Fibroblast of lung (primary cell): ENCODE results near the gene FUT8.

ENCODE experiments used
- EZH2 ChIP-seq: IDR thresholded peaks from 2 replicates; pipeline ENCODE4 v1.5.1; 2012; ENCODE audit warnings: low read length, control low read depth, mild to moderate bottlenecking; ENCODE audit errors: missing control alignments
- TF ChIP-seq, protein P1 (sequence below), 2 donors: IDR thresholded peaks in 1 of 2; conservative IDR thresholded peaks in 1 of 2; 1 replicate in 1 of 2; 2 replicates in 1 of 2; pipeline ENCODE4 v1.5.1; 2011 to 2012; ENCODE audit warnings: low read length in 2 of 2, control low read depth in 1 of 2, inconsistent platforms in 1 of 2, low read depth in 1 of 2, mild to moderate bottlenecking in 1 of 2

DNA sequence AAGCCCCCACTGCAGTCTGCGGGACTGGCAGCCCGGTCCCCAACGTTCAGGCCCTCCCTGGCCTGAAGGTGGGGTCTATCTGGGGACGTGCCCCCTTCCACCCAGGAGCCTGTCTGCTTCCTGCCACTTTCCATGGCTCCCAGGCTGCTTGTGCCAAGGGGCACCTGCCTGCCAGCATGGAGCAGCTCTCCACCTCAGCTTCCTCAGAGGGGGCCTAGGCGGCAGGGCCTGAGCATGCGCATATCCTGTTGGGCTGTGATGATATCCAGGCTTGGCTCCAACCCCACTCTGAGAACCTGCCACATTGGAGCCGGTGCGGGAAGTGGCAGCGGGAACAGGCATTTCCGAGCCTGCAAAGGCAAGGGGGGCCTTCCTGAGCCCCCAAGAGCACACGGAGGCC is 57.4 kb downstream of the FUT8 start:
- TF ChIP-seq, protein P1, sequence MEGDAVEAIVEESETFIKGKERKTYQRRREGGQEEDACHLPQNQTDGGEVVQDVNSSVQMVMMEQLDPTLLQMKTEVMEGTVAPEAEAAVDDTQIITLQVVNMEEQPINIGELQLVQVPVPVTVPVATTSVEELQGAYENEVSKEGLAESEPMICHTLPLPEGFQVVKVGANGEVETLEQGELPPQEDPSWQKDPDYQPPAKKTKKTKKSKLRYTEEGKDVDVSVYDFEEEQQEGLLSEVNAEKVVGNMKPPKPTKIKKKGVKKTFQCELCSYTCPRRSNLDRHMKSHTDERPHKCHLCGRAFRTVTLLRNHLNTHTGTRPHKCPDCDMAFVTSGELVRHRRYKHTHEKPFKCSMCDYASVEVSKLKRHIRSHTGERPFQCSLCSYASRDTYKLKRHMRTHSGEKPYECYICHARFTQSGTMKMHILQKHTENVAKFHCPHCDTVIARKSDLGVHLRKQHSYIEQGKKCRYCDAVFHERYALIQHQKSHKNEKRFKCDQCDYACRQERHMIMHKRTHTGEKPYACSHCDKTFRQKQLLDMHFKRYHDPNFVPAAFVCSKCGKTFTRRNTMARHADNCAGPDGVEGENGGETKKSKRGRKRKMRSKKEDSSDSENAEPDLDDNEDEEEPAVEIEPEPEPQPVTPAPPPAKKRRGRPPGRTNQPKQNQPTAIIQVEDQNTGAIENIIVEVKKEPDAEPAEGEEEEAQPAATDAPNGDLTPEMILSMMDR (conservative IDR thresholded peaks at IDR 0.05 in 1 of 2, IDR thresholded peaks at IDR 0.05 in 1 of 2; ENCODE audit: low read depth in 1 of 2, low read length in 2 of 2), result no peak
- no peak for TF ChIP-seq EZH2
